Fibroblast of skin of right quadriceps (primary cell): ENCODE results near the gene OBI1.

Experiments used
- DNase-seq: peaks from one replicate; pipeline ENCODE4 v3.0.0-alpha.2; 2013

OBI1 gene, protein sequence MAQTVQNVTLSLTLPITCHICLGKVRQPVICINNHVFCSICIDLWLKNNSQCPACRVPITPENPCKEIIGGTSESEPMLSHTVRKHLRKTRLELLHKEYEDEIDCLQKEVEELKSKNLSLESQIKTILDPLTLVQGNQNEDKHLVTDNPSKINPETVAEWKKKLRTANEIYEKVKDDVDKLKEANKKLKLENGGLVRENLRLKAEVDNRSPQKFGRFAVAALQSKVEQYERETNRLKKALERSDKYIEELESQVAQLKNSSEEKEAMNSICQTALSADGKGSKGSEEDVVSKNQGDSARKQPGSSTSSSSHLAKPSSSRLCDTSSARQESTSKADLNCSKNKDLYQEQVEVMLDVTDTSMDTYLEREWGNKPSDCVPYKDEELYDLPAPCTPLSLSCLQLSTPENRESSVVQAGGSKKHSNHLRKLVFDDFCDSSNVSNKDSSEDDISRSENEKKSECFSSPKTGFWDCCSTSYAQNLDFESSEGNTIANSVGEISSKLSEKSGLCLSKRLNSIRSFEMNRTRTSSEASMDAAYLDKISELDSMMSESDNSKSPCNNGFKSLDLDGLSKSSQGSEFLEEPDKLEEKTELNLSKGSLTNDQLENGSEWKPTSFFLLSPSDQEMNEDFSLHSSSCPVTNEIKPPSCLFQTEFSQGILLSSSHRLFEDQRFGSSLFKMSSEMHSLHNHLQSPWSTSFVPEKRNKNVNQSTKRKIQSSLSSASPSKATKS

GRCh38 chr13:78658630-78659449 lies at the start of gene OBI1:
OBI1 (minus strand) TSS chr13:78659155; CDS start chr13:78659120, 35 bp downstream.
- DNase-seq: peak; percentile 88

DNA sequence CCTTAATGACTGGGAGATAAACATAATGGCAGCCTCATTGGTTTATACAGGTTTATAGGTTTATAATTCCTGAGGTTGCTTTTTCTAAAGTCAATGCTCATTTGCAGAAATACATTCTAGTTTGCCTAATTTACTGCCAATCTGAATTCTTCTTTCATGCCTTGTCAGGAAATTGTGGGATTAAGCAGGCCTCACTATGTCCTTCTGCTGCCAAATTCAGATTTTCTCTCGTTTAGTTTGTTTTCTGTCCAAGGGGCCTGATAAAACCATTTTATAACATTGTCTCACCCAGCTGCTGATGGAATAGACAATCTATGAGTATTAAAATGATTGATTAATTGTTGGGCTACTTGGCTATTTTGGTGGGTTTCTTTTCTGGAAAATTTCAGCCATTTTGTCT lies 42.4 kb upstream of the OBI1 start:
- no peak for DNase-seq

GRCh38 chr13:78700121-78700910 lies 41.4 kb upstream of the OBI1 start:
- DNase-seq: no peak

DNA sequence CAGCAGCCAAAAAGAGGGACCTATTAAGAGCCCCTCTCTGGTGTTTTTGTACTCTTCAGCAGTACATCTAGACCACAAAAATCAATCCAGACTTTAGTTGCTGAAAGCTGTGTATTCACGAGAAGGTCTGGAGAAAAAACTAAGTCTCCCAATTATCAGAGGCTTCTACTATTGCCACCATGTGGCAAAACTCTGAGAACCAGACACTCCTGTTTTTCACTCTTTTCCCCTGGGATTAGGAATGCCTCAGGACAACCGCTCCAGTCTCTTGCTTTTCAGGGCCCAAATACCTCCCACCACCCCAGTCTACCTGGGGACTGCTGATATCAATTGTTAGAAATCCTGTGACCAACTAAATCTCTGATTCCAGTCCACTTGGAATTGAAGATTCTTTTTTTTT lies 30.1 kb upstream of the OBI1 start:
- DNase-seq: no peak

GRCh38 chr13:78686461-78686860 lies 27.5 kb upstream of the OBI1 start:
- DNase-seq: no peak

GRCh38 chr13:78680576-78681350 lies 21.8 kb upstream of the OBI1 start:
- DNase-seq: no peak

DNA sequence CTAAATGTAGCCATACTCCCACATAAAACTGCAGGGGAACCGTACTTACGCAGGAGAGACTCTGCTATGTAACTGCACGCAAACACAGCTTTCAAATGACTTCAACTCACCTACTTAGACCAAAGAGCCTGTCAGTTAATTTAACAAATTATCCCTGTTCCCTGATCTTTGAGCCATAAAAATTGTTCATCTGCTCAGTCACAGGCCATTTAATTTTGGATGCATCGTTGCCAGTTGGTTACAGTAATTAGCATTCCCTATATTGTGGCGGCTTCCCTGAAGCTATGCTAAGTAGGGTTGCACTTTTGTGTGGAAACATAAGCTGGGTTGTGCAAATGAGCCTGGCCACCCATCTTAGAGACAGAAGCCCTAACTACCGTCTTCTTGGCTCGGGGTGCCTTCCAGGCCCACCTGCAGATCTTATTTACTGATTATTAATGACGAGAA lies 21.2 kb upstream of the OBI1 start:
- DNase-seq: no peak

- no peak for DNase-seq
Observed at GRCh38 chr13:78679329-78679728, 20.4 kb upstream of the OBI1 start.

DNA sequence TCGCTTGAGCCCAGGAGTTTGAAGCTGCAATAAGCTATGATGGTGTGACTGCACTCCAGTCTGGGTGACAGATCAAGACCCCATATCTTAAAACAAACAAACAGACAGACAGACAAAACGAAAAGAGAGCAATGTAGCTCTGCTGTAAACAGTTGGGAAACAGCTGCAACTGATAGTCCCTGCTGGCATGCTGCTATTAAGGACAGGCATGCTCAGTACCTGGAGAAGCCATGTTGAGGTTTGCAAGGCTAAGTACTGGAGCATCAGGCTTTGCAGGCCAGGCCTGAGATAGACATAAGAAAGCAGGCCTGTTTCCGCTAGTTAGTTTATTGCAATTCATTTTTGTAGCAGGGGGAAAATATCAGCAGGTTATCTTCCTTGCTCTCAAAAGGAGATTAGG lies 16.2 kb upstream of the OBI1 start:
- DNase-seq: no peak

DNA sequence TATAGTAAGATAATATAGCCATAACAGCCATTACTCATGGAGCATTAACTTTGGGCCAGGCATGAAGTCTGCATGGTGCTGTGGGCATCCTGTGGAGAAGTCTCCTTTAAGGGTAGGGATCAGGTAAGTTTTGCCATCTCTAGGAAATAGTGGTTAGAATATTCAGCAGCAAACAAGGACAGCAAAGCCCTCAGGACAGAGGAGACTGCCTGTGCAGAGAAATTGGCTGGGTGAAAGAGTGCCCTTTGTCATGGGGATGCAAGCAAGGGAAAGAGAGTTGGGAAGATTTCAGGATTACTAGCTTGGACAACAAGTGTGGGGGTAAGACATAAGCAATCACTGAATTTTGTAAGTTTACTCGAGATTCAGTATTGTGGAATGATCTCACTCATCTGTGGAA lies 15.7 kb upstream of the OBI1 start:
- DNase-seq: no peak

GRCh38 chr13:78662467-78662866 lies 3.5 kb upstream of the OBI1 start:
- no peak for DNase-seq

GRCh38 chr13:78660495-78660857 lies 1.5 kb upstream of the OBI1 start:
- no peak for DNase-seq

- DNase-seq: peak; percentile 6
Observed at GRCh38 chr13:78659732-78660494, 958 bp upstream of the OBI1 start.

GRCh38 chr13:78659450-78659730 lies 435 bp upstream of the OBI1 start:
- no peak for DNase-seq

GRCh38 chr13:78657699-78658629 lies 991 bp downstream of the OBI1 start:
- DNase-seq: peak; percentile 4

- DNase-seq: no peak
Observed at GRCh38 chr13:78655906-78656305, 3.0 kb downstream of the OBI1 start.

DNA sequence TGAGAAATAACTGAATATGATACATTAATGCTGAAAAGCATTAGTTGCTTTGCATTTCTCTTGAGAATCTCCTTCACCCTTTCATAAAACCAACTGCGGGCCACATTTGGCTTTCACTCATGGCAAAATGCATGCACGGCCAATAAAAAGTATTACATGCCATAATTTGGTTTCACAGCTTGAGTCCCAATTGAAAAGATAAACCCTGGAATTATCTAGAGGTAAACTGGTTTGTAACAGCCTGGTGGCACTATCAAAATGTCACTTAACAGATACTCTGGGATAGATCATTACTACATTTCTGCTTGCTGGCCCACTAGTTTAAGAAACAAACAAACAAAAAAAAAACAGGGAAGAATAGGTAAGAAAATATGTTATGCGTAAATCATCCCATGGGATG lies 3.9 kb downstream of the OBI1 start:
- no peak for DNase-seq

- no peak for DNase-seq
Observed at GRCh38 chr13:78652651-78653050, 6.3 kb downstream of the OBI1 start.

- DNase-seq: no peak
Observed at GRCh38 chr13:78650717-78651083, 8.3 kb downstream of the OBI1 start.
